Bronchial epithelial cell (primary cell): Measurements from ENCODE around the gene GPR84. TPM values are rescaled to one million over a fixed set of nuclear protein-coding genes. Genes with fewer than 3 reads are reported as not detected.
"Not testable (repeated sequence)": the region's sequence is repeated elsewhere in the genome, so short reads cannot be mapped to it uniquely, and the experiment has no call there.

Experiments used
- DNase-seq: peaks from one replicate; pipeline ENCODE4 v3.0.0-alpha.2; 2010; ENCODE audit warnings: low read depth
- FAIRE-seq: peaks from 2 replicates; lab custom pipeline; 2011; peaks lifted over from hg19 to GRCh38; lab: Jason Lieb, UNC
- H3K27me3 ChIP-seq: 2 replicates; pipeline ENCODE4 v1.5.1; 2011; ENCODE audit warnings: low read length; ENCODE audit not compliant: control insufficient read depth, insufficient read depth
- H3K36me3 ChIP-seq: 2 replicates; pipeline ENCODE4 v1.5.1; 2011; ENCODE audit warnings: low read length; ENCODE audit not compliant: control insufficient read depth, insufficient read depth
- H3K4me3 ChIP-seq: 2 replicates; pipeline ENCODE4 v1.5.1; 2011; ENCODE audit warnings: mild to moderate bottlenecking, low read depth, low read length, control low read depth
- CTCF ChIP-seq: IDR thresholded peaks from 2 replicates; pipeline ENCODE4 v1.5.1; 2011; ENCODE audit warnings: mild to moderate bottlenecking, moderate library complexity, low read length, control low read depth, inconsistent platforms; ENCODE audit not compliant: insufficient read depth, severe bottlenecking
- total RNA-seq: library from RNA; depleted of rRNA; stranded (reverse); fragments of >200 nt; gene quantifications from 2 replicates; pipeline ENCODE4 v1.2.1, GENCODE V29; 2014

Gene GPR84
- total RNA-seq, 1 donor from 2014 or later, result not detected

DNA sequence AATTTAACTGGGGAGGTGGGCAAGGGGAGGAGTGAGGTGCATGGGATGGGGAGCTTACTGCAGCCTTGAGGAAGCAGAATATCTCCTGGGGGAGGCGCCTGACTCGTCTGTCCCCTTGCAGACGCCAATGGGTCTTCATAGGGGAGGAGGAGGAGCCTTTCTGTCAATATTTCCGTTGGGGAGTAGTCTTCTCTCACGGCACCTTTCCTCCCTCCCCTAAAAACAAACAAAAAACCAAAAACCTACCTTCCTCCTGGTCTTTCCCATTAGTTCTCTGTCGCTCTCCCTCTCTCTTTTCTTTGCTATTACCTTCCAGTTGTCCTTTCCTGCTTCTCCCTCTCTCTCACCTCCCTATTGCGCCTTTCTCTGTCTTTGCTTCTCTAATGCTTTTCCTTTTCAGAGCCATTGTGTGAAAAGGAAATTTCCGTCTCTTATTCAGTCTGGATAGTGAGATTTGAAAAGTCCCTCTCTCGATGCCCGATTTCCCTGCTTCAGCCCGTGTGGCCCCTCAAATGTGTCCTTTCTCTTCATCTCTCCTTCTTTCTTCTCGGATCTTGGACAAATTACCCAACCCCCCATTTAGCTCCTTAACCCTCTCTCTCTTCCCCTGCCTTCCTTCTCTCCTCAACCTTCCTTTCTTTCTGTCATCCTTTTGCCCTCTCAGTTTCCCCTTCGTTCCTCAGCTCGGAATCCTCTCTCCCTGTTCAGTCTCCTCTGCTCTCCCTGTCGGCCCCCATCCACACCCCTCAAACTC lies 5.9 kb downstream of the GPR84 start:
- DNase-seq, result peak; percentile 29
- Histone ChIP-seq H3K36me3 (no peaks in the 10 kb centered on the region), H3K27me3 (no peaks in the 10 kb centered on the region), H3K4me3 (peak overlapping the region; percentile 63)
- no peak for TF ChIP-seq CTCF
- FAIRE-seq, result no peak

DNA sequence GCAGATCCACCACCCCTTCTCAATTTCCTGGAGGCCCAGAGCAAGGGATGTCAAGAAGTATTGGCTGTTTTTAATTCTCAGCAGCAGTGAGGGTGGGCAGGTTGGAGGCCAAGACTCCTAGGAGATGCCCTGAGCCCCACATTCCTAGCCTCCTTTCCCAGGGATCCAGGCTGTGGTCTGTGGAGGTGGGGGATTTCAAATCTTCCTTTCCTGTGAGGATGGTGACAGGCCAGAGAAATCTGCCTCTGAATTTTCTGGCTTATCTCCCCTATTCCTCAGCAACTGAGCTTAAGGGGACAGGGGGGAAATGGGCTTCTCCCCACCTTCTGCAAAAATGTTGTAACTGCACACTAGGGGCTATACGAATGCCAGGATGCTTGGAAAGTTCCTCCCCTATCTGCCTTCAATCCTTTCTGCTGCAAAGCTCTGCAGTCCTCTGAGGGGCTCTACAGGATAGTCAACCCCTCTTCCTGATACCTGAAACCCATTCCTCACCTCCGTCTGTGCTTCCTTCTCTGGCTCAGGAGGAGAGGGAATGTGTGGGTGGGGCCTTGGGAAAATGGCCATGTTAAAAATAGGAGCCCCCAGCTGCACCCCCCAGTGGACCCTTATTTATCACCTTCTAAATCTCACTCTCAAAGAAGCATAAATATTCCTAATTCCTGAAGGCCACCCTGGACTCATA lies 6.6 kb downstream of the GPR84 start:
- TF ChIP-seq CTCF, result no peak
- Histone ChIP-seq H3K4me3 (no peak overlapping the region), H3K27me3 (no peaks in the 10 kb centered on the region), H3K36me3 (no peaks in the 10 kb centered on the region)
- DNase-seq (no peak), FAIRE-seq (no peak)

- no peaks in the 10 kb centered on the region for H3K36me3 ChIP-seq
- H3K27me3 ChIP-seq, result no peaks in the 10 kb centered on the region
- H3K4me3 ChIP-seq, result no peak overlapping the region
- FAIRE-seq (no peak), DNase-seq (no peak)
- no peak for TF ChIP-seq CTCF
These were observed 7.3 kb downstream of the GPR84 start for GRCh38 chr12:54356951-54357356.

- FAIRE-seq (no peak), DNase-seq (no peak)
- TF ChIP-seq CTCF, result no peak
- H3K27me3 ChIP-seq, result no peaks in the 10 kb centered on the region
- no peaks in the 10 kb centered on the region for H3K36me3 ChIP-seq
- no peak overlapping the region for H3K4me3 ChIP-seq
These were observed 8.1 kb downstream of the GPR84 start for GRCh38 chr12:54356228-54356627.

- no peaks in the 10 kb centered on the region for H3K36me3 ChIP-seq
- no peaks in the 10 kb centered on the region for H3K27me3 ChIP-seq
- FAIRE-seq, result no peak
- no peak overlapping the region for H3K4me3 ChIP-seq
- no peak for TF ChIP-seq CTCF
- DNase-seq, result no peak
These were observed 9.0 kb downstream of the GPR84 start for GRCh38 chr12:54355104-54355815.

GRCh38 chr12:54354271-54354670 lies 10.0 kb downstream of the GPR84 start:
- H3K36me3 ChIP-seq, H3K4me3 ChIP-seq, H3K27me3 ChIP-seq, FAIRE-seq, DNase-seq: not testable (repeated sequence)
